ENCODE data around the gene CCDC6.
"Not testable (repeated sequence)": the region's sequence is repeated elsewhere in the genome, so short reads cannot be mapped to it uniquely, and the experiment has no call there.

CCDC6 gene

GRCh38 chr10:59880019-59880717, 26.2 kb downstream of the CCDC6 start:
- Mint-ChIP-seq H3K9me3 (no peaks in the 10 kb centered on the region), H3K27me3 (ENCODE audit: low read depth) (no peaks in the 10 kb centered on the region), H3K4me3 (peak overlapping the region; percentile 79), H3K36me3 (ENCODE audit: low read depth) (peaks cover 11% of the 10 kb centered on the region), H3K4me1 (ENCODE audit: low read depth) (peaks cover 66% of the 10 kb centered on the region), H3K27ac (peak overlapping the region; percentile 93)

GRCh38 chr10:59879363-59879913, 26.9 kb downstream of the CCDC6 start:
- no peaks in the 10 kb centered on the region for H3K9me3 Mint-ChIP-seq
- H3K27ac Mint-ChIP-seq: peak overlapping the region; percentile 93
- peaks cover 11% of the 10 kb centered on the region for H3K36me3 Mint-ChIP-seq (ENCODE audit: low read depth)

GRCh38 chr10:59878915-59879314, 27.4 kb downstream of the CCDC6 start:
- H3K9me3 Mint-ChIP-seq: no peaks in the 10 kb centered on the region
- H3K4me1 Mint-ChIP-seq (ENCODE audit: low read depth): peaks cover 65% of the 10 kb centered on the region
- H3K36me3 Mint-ChIP-seq (ENCODE audit: low read depth): peaks cover 13% of the 10 kb centered on the region
- peak overlapping the region; percentile 22 for H3K4me3 Mint-ChIP-seq
- H3K27me3 Mint-ChIP-seq (ENCODE audit: low read depth): no peaks in the 10 kb centered on the region
- H3K27ac Mint-ChIP-seq: peak overlapping the region; percentile 93

More at GRCh38 chr10:59879363-59879913, 26.9 kb downstream of the CCDC6 start:
- Mint-ChIP-seq H3K27me3 (ENCODE audit: low read depth) (no peaks in the 10 kb centered on the region), H3K4me1 (ENCODE audit: low read depth) (peaks cover 65% of the 10 kb centered on the region), H3K4me3 (peak overlapping the region; percentile 79)

GRCh38 chr10:59878289-59878688, 28.1 kb downstream of the CCDC6 start:
- no peaks in the 10 kb centered on the region for H3K9me3 Mint-ChIP-seq
- H3K4me1 Mint-ChIP-seq (ENCODE audit: low read depth): peaks cover 66% of the 10 kb centered on the region
- peak overlapping the region; percentile 93 for H3K27ac Mint-ChIP-seq
- peaks cover 13% of the 10 kb centered on the region for H3K36me3 Mint-ChIP-seq (ENCODE audit: low read depth)
- no peak overlapping the region for H3K4me3 Mint-ChIP-seq
- H3K27me3 Mint-ChIP-seq (ENCODE audit: low read depth): no peaks in the 10 kb centered on the region

GRCh38 chr10:59877191-59877671, 29.1 kb downstream of the CCDC6 start:
- H3K4me1 Mint-ChIP-seq (ENCODE audit: low read depth): peaks cover 72% of the 10 kb centered on the region
- H3K36me3 Mint-ChIP-seq (ENCODE audit: low read depth): peaks cover 13% of the 10 kb centered on the region
- peak overlapping the region; percentile 30 for H3K4me3 Mint-ChIP-seq
- H3K27ac Mint-ChIP-seq: peak overlapping the region; percentile 75
- no peaks in the 10 kb centered on the region for H3K9me3 Mint-ChIP-seq
- H3K27me3 Mint-ChIP-seq (ENCODE audit: low read depth): no peaks in the 10 kb centered on the region

- Mint-ChIP-seq H3K9me3 (no peaks in the 10 kb centered on the region), H3K4me3 (no peak overlapping the region), H3K36me3 (ENCODE audit: low read depth) (peaks cover 16% of the 10 kb centered on the region), H3K4me1 (ENCODE audit: low read depth) (peaks cover 75% of the 10 kb centered on the region), H3K27me3 (ENCODE audit: low read depth) (no peaks in the 10 kb centered on the region), H3K27ac (peak overlapping the region; percentile 9)
Observed at GRCh38 chr10:59876695-59877094, 29.7 kb downstream of the CCDC6 start.

GRCh38 chr10:59876208-59876607, 30.1 kb downstream of the CCDC6 start:
- Mint-ChIP-seq H3K36me3 (ENCODE audit: low read depth) (peaks cover 16% of the 10 kb centered on the region), H3K4me1 (ENCODE audit: low read depth) (peaks cover 70% of the 10 kb centered on the region), H3K27ac (peak overlapping the region; percentile 9)
- H3K27me3 Mint-ChIP-seq (ENCODE audit: low read depth); H3K9me3 Mint-ChIP-seq; H3K4me3 Mint-ChIP-seq: not testable (repeated sequence)

GRCh38 chr10:59873896-59874295, 32.5 kb downstream of the CCDC6 start:
- H3K27ac Mint-ChIP-seq: no peak overlapping the region
- no peaks in the 10 kb centered on the region for H3K27me3 Mint-ChIP-seq (ENCODE audit: low read depth)
- H3K4me3 Mint-ChIP-seq: no peak overlapping the region
- H3K9me3 Mint-ChIP-seq: no peaks in the 10 kb centered on the region
- H3K36me3 Mint-ChIP-seq (ENCODE audit: low read depth): peaks cover 14% of the 10 kb centered on the region
- peaks cover 63% of the 10 kb centered on the region for H3K4me1 Mint-ChIP-seq (ENCODE audit: low read depth)

- H3K4me1 Mint-ChIP-seq (ENCODE audit: low read depth): peaks cover 61% of the 10 kb centered on the region
- peak overlapping the region; percentile 52 for H3K4me3 Mint-ChIP-seq
- H3K27me3 Mint-ChIP-seq (ENCODE audit: low read depth): no peaks in the 10 kb centered on the region
- peak overlapping the region; percentile 68 for H3K27ac Mint-ChIP-seq
- H3K9me3 Mint-ChIP-seq: no peaks in the 10 kb centered on the region
- peaks cover 14% of the 10 kb centered on the region for H3K36me3 Mint-ChIP-seq (ENCODE audit: low read depth)
Observed at GRCh38 chr10:59872892-59873463, 33.4 kb downstream of the CCDC6 start.

- peaks cover 63% of the 10 kb centered on the region for H3K4me1 Mint-ChIP-seq (ENCODE audit: low read depth)
- H3K4me3 Mint-ChIP-seq: no peak overlapping the region
- no peaks in the 10 kb centered on the region for H3K27me3 Mint-ChIP-seq (ENCODE audit: low read depth)
- H3K27ac Mint-ChIP-seq: peak overlapping the region; percentile 4
- H3K9me3 Mint-ChIP-seq: no peaks in the 10 kb centered on the region
- H3K36me3 Mint-ChIP-seq (ENCODE audit: low read depth): peaks cover 8% of the 10 kb centered on the region
Observed at GRCh38 chr10:59870152-59870551, 36.2 kb downstream of the CCDC6 start.

- Mint-ChIP-seq H3K27me3 (ENCODE audit: low read depth) (no peaks in the 10 kb centered on the region), H3K36me3 (ENCODE audit: low read depth) (peaks cover 8% of the 10 kb centered on the region), H3K4me3 (no peak overlapping the region), H3K9me3 (no peaks in the 10 kb centered on the region), H3K4me1 (ENCODE audit: low read depth) (peaks cover 65% of the 10 kb centered on the region), H3K27ac (peak overlapping the region; percentile 4)
Observed at GRCh38 chr10:59869594-59869940, 36.8 kb downstream of the CCDC6 start.

- no peaks in the 10 kb centered on the region for H3K27me3 Mint-ChIP-seq (ENCODE audit: low read depth)
Observed at GRCh38 chr10:59868696-59869593, 37.4 kb downstream of the CCDC6 start.

GRCh38 chr10:59867590-59867989, 38.8 kb downstream of the CCDC6 start:
- Mint-ChIP-seq H3K4me3 (no peak overlapping the region), H3K36me3 (ENCODE audit: low read depth) (peaks cover 6% of the 10 kb centered on the region), H3K27me3 (ENCODE audit: low read depth) (no peaks in the 10 kb centered on the region), H3K4me1 (ENCODE audit: low read depth) (peaks cover 50% of the 10 kb centered on the region), H3K27ac (no peak overlapping the region), H3K9me3 (no peaks in the 10 kb centered on the region)

More at GRCh38 chr10:59868696-59869593, 37.4 kb downstream of the CCDC6 start:
- peaks cover 6% of the 10 kb centered on the region for H3K36me3 Mint-ChIP-seq (ENCODE audit: low read depth)
- H3K9me3 Mint-ChIP-seq: no peaks in the 10 kb centered on the region
- H3K27ac Mint-ChIP-seq: peak overlapping the region; percentile 4
- no peak overlapping the region for H3K4me3 Mint-ChIP-seq
- H3K4me1 Mint-ChIP-seq (ENCODE audit: low read depth): peaks cover 63% of the 10 kb centered on the region

GRCh38 chr10:59865101-59865500, 41.3 kb downstream of the CCDC6 start:
- H3K4me3 Mint-ChIP-seq: peak overlapping the region; percentile 6
- peak overlapping the region; percentile 31 for H3K27ac Mint-ChIP-seq
- no peaks in the 10 kb centered on the region for H3K27me3 Mint-ChIP-seq (ENCODE audit: low read depth)
- peaks cover 4% of the 10 kb centered on the region for H3K9me3 Mint-ChIP-seq
- H3K36me3 Mint-ChIP-seq (ENCODE audit: low read depth): peaks cover 10% of the 10 kb centered on the region
- H3K4me1 Mint-ChIP-seq (ENCODE audit: low read depth): peaks cover 38% of the 10 kb centered on the region

All from T-helper 1 cell treated with Interleukin-12 subunit alpha and Interleukin-12 subunit beta and Interleukin-4 antibody, amounts not matched to agents 30 μg/mL and 1 μg/mL, for 36 hours (primary cell).